Peyer's patch (tissue), 4 donors: ENCODE measurements around the gene TBCD.

Experiments
- CTCF ChIP-seq, 6 experiments: fragments of 450-650 bp in 4 of 6; fragments of 200-600 bp in 2 of 6; sonication (generic) in 1 of 6; IDR thresholded peaks; one replicate each; pipeline ENCODE4 v1.5.1; 2017 to 2019; ENCODE audit warnings: antibody characterized with exemption in 6 of 6, mild to moderate bottlenecking in 3 of 6, moderate library complexity in 1 of 6
- POLR2A ChIP-seq, 2 donors: fragments of 450-650 bp; IDR thresholded peaks; one replicate each; pipeline ENCODE4 v1.5.1; 2017; ENCODE audit warnings: antibody characterized with exemption in 2 of 2, mild to moderate bottlenecking in 2 of 2, moderate library complexity in 2 of 2

GRCh38 chr17:82813299-82814051 is 61.6 kb downstream of the TBCD start:
- no peak for TF ChIP-seq CTCF (IDR thresholded peaks at IDR 0.05)
- no peak for TF ChIP-seq POLR2A (IDR thresholded peaks at IDR 0.05)
